ENCODE results near the gene C20orf202.

- TF ChIP-seq CTCF (IDR thresholded peaks at IDR 0.05; ENCODE audit: insufficient read depth, low read depth, low read length) (no peak), EZH2 (IDR thresholded peaks at IDR 0.05; ENCODE audit: insufficient read depth, low read length) (no peak)
These were observed 29.6 kb upstream of the C20orf202 start for GRCh38 chr20:1173698-1174097.

Measured in astrocyte (in vitro differentiated cells and primary cell).